Natural killer cell treated with Interleukin-12 subunit alpha and Interleukin-12 subunit beta and Interleukin-15 and Interleukin-18, amount 100 ng/mL, for 72 hours (primary cell): ENCODE results near the gene DZANK1. TPM values are rescaled to one million over a fixed set of nuclear protein-coding genes. Genes with fewer than 3 reads are reported as not detected.
"Not testable (repeated sequence)": the region's sequence is repeated elsewhere in the genome, so short reads cannot be mapped to it uniquely, and the experiment has no call there.

ENCODE experiments used
- ATAC-seq, 2 donors: fragments of 150-1000 bp; cut with Tn5 transposase in 1 of 2; sonication (Bioruptor Pico), chemical (Tn5 transposase) in 1 of 2; 2 replicates each; pipeline ENCODE4 v1.10.0; 2021
- DNase-seq: peaks from one replicate; pipeline ENCODE4 v3.0.0; 2022; ENCODE audit warnings: low spot score
- H3K27ac Mint-ChIP-seq, 2 donors: 1 replicate in 1 of 2; 2 replicates in 1 of 2; pipeline ENCODE4 v1.8.0; 2022; ENCODE audit warnings: mixed read lengths in 2 of 2, mild to moderate bottlenecking in 1 of 2, moderate library complexity in 1 of 2
- H3K27me3 Mint-ChIP-seq, 2 donors: 1 replicate in 1 of 2; 2 replicates in 1 of 2; pipeline ENCODE4 v1.8.0; 2022; ENCODE audit warnings: mixed read lengths in 2 of 2
- H3K36me3 Mint-ChIP-seq: one replicate; pipeline ENCODE4 v1.8.0; 2022; ENCODE audit warnings: mixed read lengths
- H3K4me1 Mint-ChIP-seq, 2 donors: 1 replicate in 1 of 2; 2 replicates in 1 of 2; pipeline ENCODE4 v1.8.0; 2022; ENCODE audit warnings: low read depth in 2 of 2, mixed read lengths in 2 of 2, mild to moderate bottlenecking in 1 of 2
- H3K4me3 Mint-ChIP-seq: one replicate; pipeline ENCODE4 v1.8.0; 2022; ENCODE audit warnings: mixed read lengths
- H3K9me3 Mint-ChIP-seq: 2 replicates; pipeline ENCODE4 v1.8.0; 2022; ENCODE audit warnings: mixed read lengths
- total RNA-seq, 2 donors: library from RNA; stranded (reverse); gene quantifications; one replicate each; pipeline ENCODE4 v1.2.3, GENCODE V29; 2022

The DZANK1 gene
- total RNA-seq, 2 donors from 2014 or later, result 2.2 to 6.5 TPM

- H3K4me1 Mint-ChIP-seq, result no peaks in the 10 kb centered on the region
- H3K36me3 Mint-ChIP-seq, result no peaks in the 10 kb centered on the region
- H3K9me3 Mint-ChIP-seq, result no peaks in the 10 kb centered on the region
- H3K4me3 Mint-ChIP-seq, result no peak overlapping the region
- no peak for ATAC-seq
- H3K27ac Mint-ChIP-seq, result no peak overlapping the region
- DNase-seq, result no peak
- H3K27me3 Mint-ChIP-seq, result no peaks in the 10 kb centered on the region
These were observed 45.2 kb downstream of the DZANK1 start for GRCh38 chr20:18421608-18422007.

- Mint-ChIP-seq H3K4me1 (peaks cover 4 to 5% of the 10 kb centered on the region in 2 donors), H3K36me3 (no peaks in the 10 kb centered on the region), H3K27ac (peak overlapping the region in 1 of 2 donors; percentile 43), H3K4me3 (no peak overlapping the region), H3K27me3 (no peaks in the 10 kb centered on the region), H3K9me3 (no peaks in the 10 kb centered on the region)
- ATAC-seq (no peak), DNase-seq (no peak)
These were observed 50.3 kb downstream of the DZANK1 start for GRCh38 chr20:18416486-18416885.

- ATAC-seq (no peak), DNase-seq (no peak)
- no peaks in the 10 kb centered on the region for H3K9me3 Mint-ChIP-seq
- H3K27ac Mint-ChIP-seq, result no peak overlapping the region
- H3K36me3 Mint-ChIP-seq, result no peaks in the 10 kb centered on the region
- H3K4me3 Mint-ChIP-seq, result no peak overlapping the region
- H3K4me1 Mint-ChIP-seq, result peaks cover 4 to 5% of the 10 kb centered on the region in 2 donors
- H3K27me3 Mint-ChIP-seq, result no peaks in the 10 kb centered on the region
These were observed 52.7 kb downstream of the DZANK1 start for GRCh38 chr20:18414140-18414539.

- Mint-ChIP-seq H3K4me3 (no peak overlapping the region), H3K27me3 (no peaks in the 10 kb centered on the region), H3K36me3 (no peaks in the 10 kb centered on the region), H3K9me3 (no peaks in the 10 kb centered on the region), H3K4me1 (peaks cover 4 to 5% of the 10 kb centered on the region in 2 donors), H3K27ac (no peak overlapping the region)
- DNase-seq (no peak), ATAC-seq (no peak)
These were observed 54.5 kb downstream of the DZANK1 start for GRCh38 chr20:18412221-18412901.

GRCh38 chr20:18405826-18406225 lies 61.0 kb downstream of the DZANK1 start:
- Mint-ChIP-seq H3K36me3 (no peaks in the 10 kb centered on the region), H3K4me1 (peaks cover 0 to 5% of the 10 kb centered on the region in 2 donors), H3K27me3 (no peaks in the 10 kb centered on the region), H3K4me3 (no peak overlapping the region), H3K27ac (no peak overlapping the region), H3K9me3 (no peaks in the 10 kb centered on the region)
- DNase-seq (no peak), ATAC-seq (no peak)

GRCh38 chr20:18404172-18404571 lies 62.7 kb downstream of the DZANK1 start:
- Mint-ChIP-seq H3K4me1 (peaks cover 0 to 5% of the 10 kb centered on the region in 2 donors), H3K9me3 (no peaks in the 10 kb centered on the region), H3K27ac (no peak overlapping the region), H3K4me3 (no peak overlapping the region), H3K36me3 (no peaks in the 10 kb centered on the region), H3K27me3 (no peaks in the 10 kb centered on the region)
- DNase-seq (no peak), ATAC-seq (no peak)

GRCh38 chr20:18403269-18403668 lies 63.6 kb downstream of the DZANK1 start:
- DNase-seq (no peak), ATAC-seq (no peak)
- Mint-ChIP-seq H3K27ac (no peak overlapping the region), H3K36me3 (no peaks in the 10 kb centered on the region), H3K4me1 (peaks cover 0 to 5% of the 10 kb centered on the region in 2 donors), H3K4me3 (no peak overlapping the region), H3K27me3 (no peaks in the 10 kb centered on the region), H3K9me3 (no peaks in the 10 kb centered on the region)

- Mint-ChIP-seq H3K27ac (no peak overlapping the region), H3K9me3 (no peaks in the 10 kb centered on the region), H3K4me1 (peaks cover 0 to 5% of the 10 kb centered on the region in 2 donors), H3K36me3 (no peaks in the 10 kb centered on the region), H3K27me3 (no peaks in the 10 kb centered on the region), H3K4me3 (no peak overlapping the region)
- DNase-seq, result no peak
- no peak for ATAC-seq
These were observed 65.5 kb downstream of the DZANK1 start for GRCh38 chr20:18401305-18401704.

GRCh38 chr20:18400460-18400859 lies 66.4 kb downstream of the DZANK1 start:
- Mint-ChIP-seq H3K4me3 (no peak overlapping the region), H3K36me3 (no peaks in the 10 kb centered on the region), H3K27ac (no peak overlapping the region), H3K4me1 (peaks cover 0 to 9% of the 10 kb centered on the region in 2 donors), H3K27me3 (no peaks in the 10 kb centered on the region), H3K9me3 (no peaks in the 10 kb centered on the region)
- DNase-seq (no peak), ATAC-seq (no peak)

GRCh38 chr20:18398713-18399112 lies 68.1 kb downstream of the DZANK1 start:
- H3K4me3 Mint-ChIP-seq, DNase-seq, H3K36me3 Mint-ChIP-seq, H3K27me3 Mint-ChIP-seq, ATAC-seq, H3K4me1 Mint-ChIP-seq, H3K9me3 Mint-ChIP-seq, H3K27ac Mint-ChIP-seq: not testable (repeated sequence)

- peaks cover 0 to 5% of the 10 kb centered on the region in 2 donors for H3K4me1 Mint-ChIP-seq
- no peak overlapping the region for H3K27ac Mint-ChIP-seq
- no peaks in the 10 kb centered on the region for H3K9me3 Mint-ChIP-seq
- no peaks in the 10 kb centered on the region for H3K36me3 Mint-ChIP-seq
- no peaks in the 10 kb centered on the region for H3K27me3 Mint-ChIP-seq
- ATAC-seq, result no peak
- H3K4me3 Mint-ChIP-seq, result no peak overlapping the region
- DNase-seq, result no peak
These were observed 69.8 kb downstream of the DZANK1 start for GRCh38 chr20:18397030-18397429.

GRCh38 chr20:18395544-18395943 lies 71.3 kb downstream of the DZANK1 start:
- Mint-ChIP-seq H3K9me3 (no peaks in the 10 kb centered on the region), H3K27me3 (no peaks in the 10 kb centered on the region), H3K4me3 (no peak overlapping the region), H3K27ac (no peak overlapping the region), H3K36me3 (no peaks in the 10 kb centered on the region), H3K4me1 (peaks cover 0 to 5% of the 10 kb centered on the region in 2 donors)
- ATAC-seq, result no peak
- DNase-seq, result no peak

GRCh38 chr20:18394363-18394762 lies 72.5 kb downstream of the DZANK1 start:
- H3K27me3 Mint-ChIP-seq, result no peaks in the 10 kb centered on the region
- no peak overlapping the region for H3K4me3 Mint-ChIP-seq
- DNase-seq (no peak), ATAC-seq (no peak)
- H3K36me3 Mint-ChIP-seq, result no peaks in the 10 kb centered on the region
- peaks cover 0 to 5% of the 10 kb centered on the region in 2 donors for H3K4me1 Mint-ChIP-seq
- H3K9me3 Mint-ChIP-seq, result no peaks in the 10 kb centered on the region
- H3K27ac Mint-ChIP-seq, result no peak overlapping the region

- H3K36me3 Mint-ChIP-seq, result peaks cover 4% of the 10 kb centered on the region
- no peaks in the 10 kb centered on the region for H3K27me3 Mint-ChIP-seq
- no peak overlapping the region for H3K4me3 Mint-ChIP-seq
- H3K27ac Mint-ChIP-seq, result no peak overlapping the region
- H3K9me3 Mint-ChIP-seq, result no peaks in the 10 kb centered on the region
- ATAC-seq (no peak), DNase-seq (no peak)
- H3K4me1 Mint-ChIP-seq, result peaks cover 0 to 5% of the 10 kb centered on the region in 2 donors
These were observed 75.1 kb downstream of the DZANK1 start for GRCh38 chr20:18391686-18392085.

- DNase-seq, result no peak
- Mint-ChIP-seq H3K27ac (no peak overlapping the region), H3K4me1 (no peaks in the 10 kb centered on the region), H3K9me3 (no peaks in the 10 kb centered on the region), H3K36me3 (peaks cover 4% of the 10 kb centered on the region), H3K27me3 (no peaks in the 10 kb centered on the region), H3K4me3 (no peak overlapping the region)
- ATAC-seq, result no peak
These were observed 76.6 kb downstream of the DZANK1 start for GRCh38 chr20:18390201-18390600.
